C4-2B (cell line): ENCODE data around the gene PCDHGB1.
"Not testable (repeated sequence)": the region's sequence is repeated elsewhere in the genome, so short reads cannot be mapped to it uniquely, and the experiment has no call there.

ENCODE experiments used
- H3K27ac ChIP-seq: fragments of 450-650 bp; 2 replicates; pipeline ENCODE4 v1.5.1; 2017
- ZFX ChIP-seq: fragments of 450-650 bp; IDR thresholded peaks from 2 replicates; pipeline ENCODE4 v1.6.1; 2017
- TF ChIP-seq, protein P1 (sequence below): fragments of 450-650 bp; conservative IDR thresholded peaks from 2 replicates; pipeline ENCODE4 v1.5.1; 2017; ENCODE audit warnings: mild to moderate bottlenecking

The PCDHGB1 gene

DNA sequence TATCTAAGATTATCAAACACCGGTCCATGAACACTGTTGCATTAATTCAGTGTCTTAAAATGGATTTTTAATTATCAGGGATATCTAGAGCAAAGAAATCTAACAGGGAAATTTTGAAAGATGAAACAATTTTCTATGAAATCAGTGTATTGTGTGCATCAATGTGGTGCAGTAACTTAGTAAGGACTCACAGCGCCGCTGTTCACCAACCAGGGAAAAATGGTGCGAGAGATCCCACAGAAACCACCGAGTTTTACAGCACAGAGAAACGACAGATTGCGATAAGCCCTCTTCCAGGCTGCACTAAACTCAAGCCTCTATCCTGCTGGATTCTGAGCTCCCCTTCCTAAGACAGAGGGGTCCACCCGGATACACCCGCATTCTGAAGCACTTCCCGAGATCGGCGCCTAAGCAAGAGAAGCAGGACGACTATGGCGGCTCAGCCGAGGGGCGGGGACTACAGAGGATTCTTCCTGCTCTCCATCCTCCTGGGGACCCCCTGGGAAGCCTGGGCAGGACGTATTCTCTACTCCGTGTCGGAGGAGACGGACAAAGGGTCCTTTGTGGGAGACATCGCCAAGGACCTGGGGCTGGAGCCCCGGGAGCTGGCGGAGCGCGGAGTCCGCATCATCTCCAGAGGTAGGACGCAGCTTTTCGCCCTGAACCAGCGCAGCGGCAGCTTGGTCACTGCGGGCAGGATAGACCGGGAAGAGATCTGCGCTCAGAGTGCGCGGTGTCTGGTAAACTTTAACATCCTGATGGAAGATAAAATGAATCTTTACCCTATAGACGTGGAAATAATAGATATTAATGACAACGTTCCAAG is 32.8 kb downstream of the PCDHGB1 start, which contains the start of gene PCDHGA7:
Gene PCDHGA7 (plus strand): TSS at position 274 of the 826 bp plus-strand sequence. CDS start 158 bp downstream, at position 432.
- TF ChIP-seq, protein P1, sequence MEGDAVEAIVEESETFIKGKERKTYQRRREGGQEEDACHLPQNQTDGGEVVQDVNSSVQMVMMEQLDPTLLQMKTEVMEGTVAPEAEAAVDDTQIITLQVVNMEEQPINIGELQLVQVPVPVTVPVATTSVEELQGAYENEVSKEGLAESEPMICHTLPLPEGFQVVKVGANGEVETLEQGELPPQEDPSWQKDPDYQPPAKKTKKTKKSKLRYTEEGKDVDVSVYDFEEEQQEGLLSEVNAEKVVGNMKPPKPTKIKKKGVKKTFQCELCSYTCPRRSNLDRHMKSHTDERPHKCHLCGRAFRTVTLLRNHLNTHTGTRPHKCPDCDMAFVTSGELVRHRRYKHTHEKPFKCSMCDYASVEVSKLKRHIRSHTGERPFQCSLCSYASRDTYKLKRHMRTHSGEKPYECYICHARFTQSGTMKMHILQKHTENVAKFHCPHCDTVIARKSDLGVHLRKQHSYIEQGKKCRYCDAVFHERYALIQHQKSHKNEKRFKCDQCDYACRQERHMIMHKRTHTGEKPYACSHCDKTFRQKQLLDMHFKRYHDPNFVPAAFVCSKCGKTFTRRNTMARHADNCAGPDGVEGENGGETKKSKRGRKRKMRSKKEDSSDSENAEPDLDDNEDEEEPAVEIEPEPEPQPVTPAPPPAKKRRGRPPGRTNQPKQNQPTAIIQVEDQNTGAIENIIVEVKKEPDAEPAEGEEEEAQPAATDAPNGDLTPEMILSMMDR: peak; percentile 74
- TF ChIP-seq ZFX: no peak
- H3K27ac ChIP-seq: no peak within 1 kb of the TSS

DNA sequence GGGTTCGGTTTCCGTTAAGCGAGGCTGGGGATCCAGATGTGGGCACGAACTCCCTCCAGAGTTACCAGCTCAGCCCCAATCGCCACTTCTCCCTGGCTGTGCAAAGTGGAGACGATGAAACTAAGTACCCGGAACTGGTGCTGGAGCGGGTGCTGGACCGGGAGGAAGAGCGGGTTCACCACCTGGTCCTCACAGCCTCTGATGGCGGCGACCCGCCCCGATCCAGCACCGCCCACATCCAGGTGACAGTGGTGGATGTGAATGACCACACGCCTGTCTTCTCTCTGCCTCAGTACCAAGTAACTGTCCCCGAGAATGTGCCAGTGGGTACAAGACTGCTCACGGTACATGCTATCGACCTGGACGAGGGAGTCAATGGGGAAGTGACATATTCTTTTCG is 33.4 kb downstream of the PCDHGB1 start:
- H3K27ac ChIP-seq: no peak overlapping the region
- TF ChIP-seq, protein P1: no peak
- TF ChIP-seq ZFX: no peak

DNA sequence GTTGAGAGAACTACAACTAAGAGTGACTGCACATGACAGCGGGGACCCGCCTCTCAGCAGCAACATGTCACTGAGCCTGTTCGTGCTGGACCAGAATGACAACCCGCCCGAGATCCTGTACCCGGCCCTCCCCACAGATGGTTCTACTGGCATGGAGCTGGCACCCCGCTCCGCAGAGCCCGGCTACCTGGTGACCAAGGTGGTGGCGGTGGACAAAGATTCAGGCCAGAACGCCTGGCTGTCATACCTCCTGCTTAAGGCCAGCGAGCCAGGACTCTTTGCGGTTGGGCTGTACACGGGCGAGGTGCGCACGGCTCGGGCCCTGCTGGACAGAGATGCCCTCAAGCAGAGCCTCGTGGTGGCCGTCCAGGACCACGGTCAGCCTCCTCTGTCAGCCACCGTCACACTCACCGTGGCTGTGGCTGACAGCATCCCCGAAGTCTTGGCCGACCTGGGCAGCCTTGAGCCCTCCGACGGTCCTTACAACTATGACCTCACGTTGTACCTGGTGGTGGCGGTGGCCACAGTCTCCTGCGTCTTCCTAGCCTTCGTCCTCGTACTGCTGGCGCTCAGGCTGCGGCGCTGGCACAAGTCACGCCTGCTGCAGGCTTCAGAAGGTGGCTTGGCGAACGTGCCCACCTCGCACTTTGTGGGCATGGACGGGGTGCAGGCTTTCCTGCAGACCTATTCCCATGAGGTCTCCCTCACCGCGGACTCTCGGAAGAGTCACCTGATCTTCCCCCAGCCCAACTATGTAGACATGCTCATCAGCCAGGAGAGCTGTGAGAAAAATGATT is 34.8 kb downstream of the PCDHGB1 start:
- no peak for TF ChIP-seq ZFX
- TF ChIP-seq, protein P1: no peak
- no peak overlapping the region for H3K27ac ChIP-seq

DNA sequence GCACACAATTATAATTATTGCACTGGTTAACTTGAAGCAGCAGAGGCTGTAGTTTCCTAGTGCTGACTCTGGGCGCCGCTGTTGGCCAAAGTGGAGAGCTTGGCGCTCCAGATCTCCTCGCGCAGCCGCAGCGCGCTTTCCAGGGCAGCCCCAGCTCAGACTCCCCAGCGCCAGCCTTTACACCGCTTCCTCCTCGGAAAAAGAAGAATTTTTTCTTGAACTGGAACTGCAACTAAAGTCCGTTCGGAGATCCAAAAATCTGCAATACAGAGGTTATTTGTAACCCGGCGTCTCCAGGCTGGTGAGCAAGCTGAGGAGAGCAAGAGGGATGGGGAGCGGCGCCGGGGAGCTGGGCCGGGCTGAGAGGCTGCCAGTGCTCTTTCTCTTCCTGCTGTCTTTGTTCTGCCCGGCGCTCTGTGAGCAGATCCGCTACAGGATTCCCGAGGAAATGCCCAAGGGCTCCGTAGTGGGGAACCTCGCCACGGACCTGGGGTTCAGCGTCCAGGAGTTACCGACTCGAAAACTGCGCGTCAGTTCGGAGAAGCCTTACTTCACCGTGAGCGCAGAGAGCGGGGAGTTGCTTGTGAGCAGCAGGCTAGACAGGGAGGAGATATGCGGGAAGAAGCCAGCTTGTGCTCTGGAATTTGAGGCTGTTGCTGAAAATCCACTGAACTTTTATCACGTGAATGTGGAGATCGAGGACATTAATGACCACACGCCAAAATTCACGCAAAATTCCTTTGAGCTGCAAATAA is 37.8 kb downstream of the PCDHGB1 start, which contains the start of gene PCDHGB4:
Gene PCDHGB4 (plus strand): TSS at position 142 of the 755 bp plus-strand sequence. CDS start 187 bp downstream, at position 329.
- TF ChIP-seq, protein P1: peak; percentile 75
- not testable (repeated sequence) for H3K27ac ChIP-seq

DNA sequence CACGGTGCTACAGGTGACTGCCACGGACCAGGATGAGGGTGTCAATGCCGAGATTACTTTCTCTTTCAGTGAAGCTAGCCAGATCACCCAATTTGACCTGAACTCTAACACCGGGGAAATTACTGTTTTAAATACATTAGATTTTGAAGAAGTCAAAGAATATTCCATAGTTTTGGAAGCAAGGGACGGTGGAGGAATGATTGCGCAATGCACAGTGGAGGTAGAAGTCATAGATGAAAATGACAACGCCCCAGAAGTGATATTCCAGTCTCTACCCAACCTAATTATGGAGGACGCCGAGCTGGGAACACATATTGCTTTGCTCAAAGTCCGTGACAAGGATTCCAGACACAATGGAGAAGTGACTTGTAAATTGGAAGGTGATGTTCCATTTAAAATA is 38.8 kb downstream of the PCDHGB1 start:
- TF ChIP-seq ZFX: no peak
- TF ChIP-seq, protein P1: no peak

DNA sequence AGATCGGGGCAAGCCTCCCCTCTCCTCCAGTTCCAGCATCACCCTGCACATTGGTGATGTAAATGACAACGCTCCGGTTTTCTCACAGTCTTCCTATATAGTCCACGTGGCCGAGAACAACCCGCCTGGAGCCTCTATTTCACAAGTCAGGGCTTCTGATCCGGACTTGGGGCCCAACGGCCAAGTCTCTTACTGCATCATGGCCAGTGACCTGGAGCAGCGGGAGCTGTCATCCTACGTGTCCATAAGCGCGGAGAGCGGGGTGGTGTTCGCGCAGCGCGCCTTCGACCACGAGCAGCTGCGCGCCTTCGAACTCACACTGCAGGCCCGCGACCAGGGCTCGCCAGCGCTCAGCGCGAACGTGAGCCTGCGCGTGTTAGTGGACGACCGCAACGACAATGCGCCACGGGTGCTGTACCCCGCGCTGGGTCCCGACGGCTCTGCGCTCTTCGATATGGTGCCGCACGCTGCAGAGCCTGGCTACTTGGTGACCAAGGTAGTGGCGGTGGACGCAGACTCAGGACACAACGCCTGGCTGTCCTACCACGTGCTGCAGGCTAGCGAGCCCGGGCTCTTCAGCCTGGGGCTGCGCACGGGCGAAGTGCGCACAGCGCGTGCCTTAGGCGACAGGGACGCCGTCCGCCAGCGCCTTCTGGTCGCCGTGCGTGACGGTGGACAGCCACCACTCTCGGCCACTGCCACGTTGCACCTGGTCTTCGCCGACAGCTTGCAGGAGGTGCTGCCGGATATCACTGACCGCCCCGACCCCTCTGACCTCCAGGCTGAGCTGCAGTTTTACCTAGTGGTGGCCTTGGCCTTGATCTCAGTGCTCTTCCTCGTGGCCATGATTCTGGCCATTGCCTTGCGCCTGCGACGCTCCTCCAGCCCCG is 39.5 kb downstream of the PCDHGB1 start:
- no peak for TF ChIP-seq ZFX
- TF ChIP-seq, protein P1: no peak
- no peak overlapping the region for H3K27ac ChIP-seq

More for the DNA sequence above, 38.8 kb downstream of the PCDHGB1 start:
- H3K27ac ChIP-seq: no peak overlapping the region
